Mammary epithelial cell (primary cell): ENCODE results near the gene RPH3AL.

Source experiments
- CTCF ChIP-seq, 2 donors: IDR thresholded peaks in 1 of 2; conservative IDR thresholded peaks in 1 of 2; 2 replicates each; pipeline ENCODE4 v1.5.1; 2011 to 2012; ENCODE audit warnings: inconsistent platforms in 2 of 2, low read length in 2 of 2, mild to moderate bottlenecking in 2 of 2, control low read depth in 1 of 2, low read depth in 1 of 2; ENCODE audit not compliant: insufficient read depth in 1 of 2; ENCODE audit errors: extremely low read depth in 1 of 2
- EZH2 ChIP-seq: IDR thresholded peaks from 2 replicates; pipeline ENCODE4 v1.6.1; 2012; ENCODE audit warnings: low read length, inconsistent platforms, borderline replicate concordance

DNA sequence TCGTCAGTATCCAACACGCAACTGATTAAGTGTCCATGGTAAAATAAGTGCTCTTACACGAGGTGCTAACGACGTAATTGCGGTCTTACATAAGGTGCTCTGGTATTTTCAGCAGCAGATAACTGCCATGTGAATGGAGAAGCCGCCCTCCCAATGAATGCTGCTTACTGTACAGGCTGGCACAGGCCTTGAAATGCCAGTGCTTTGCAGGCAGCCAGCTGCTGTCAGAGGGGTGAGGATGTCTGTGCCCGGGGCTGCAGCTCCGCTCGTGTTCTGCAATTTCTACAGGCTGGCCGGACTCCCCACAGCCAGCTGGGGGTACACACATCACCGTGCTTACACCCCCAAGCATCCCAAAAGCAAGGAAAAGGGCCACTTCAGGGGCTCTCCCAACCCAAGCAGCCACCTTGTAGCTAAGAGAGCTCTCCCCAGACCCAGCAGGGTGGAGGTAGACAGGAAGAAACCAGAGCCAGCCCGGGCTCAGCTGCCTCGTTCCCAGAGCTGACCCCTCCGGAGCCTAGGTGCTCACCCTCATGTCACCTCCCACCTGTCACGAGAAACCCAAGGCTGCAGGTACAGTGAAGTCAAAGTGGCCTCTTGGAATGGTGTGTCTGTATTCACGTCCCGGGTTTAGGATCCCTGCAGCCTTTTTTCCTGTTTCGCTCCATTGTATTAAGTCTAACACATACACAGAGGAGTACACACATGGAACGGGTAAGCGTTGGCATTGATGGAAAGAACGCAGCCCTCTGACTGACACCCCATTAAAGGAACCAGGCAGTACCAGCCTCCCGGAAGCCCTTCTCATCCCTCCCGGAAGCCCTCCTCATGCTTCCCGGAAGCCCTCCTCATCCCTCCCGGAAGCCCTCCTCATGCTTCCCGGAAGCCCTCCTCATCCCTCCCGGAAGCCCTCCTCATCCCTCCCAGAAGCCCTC is 27.2 kb upstream of the RPH3AL start:
- TF ChIP-seq CTCF (conservative IDR thresholded peaks at IDR 0.05 in 1 of 2, IDR thresholded peaks at IDR 0.05 in 1 of 2; ENCODE audit: extremely low read depth in 1 of 2, insufficient read depth in 1 of 2, low read depth in 1 of 2, low read length in 2 of 2) (no peak), EZH2 (no peak)
